ENCODE data around the gene ITPKC. TPM values are rescaled to one million over a fixed set of nuclear protein-coding genes. Genes with fewer than 3 reads are reported as not detected.

The ITPKC gene
- total and polyA plus RNA-seq, 7 donors: 17.4 to 39.6 (median 24.5) TPM

GRCh38 chr19:40737102-40737644 lies 20.3 kb downstream of the ITPKC start:
- Histone ChIP-seq H3K27me3 (no peaks in the 10 kb centered on the region), H3K27ac (no peak overlapping the region), H3K4me3 (no peak overlapping the region), H3K4me1 (peaks cover 0 to 16% (median 0%) of the 10 kb centered on the region in 4 donors), H3K9me3 (no peaks in the 10 kb centered on the region), H3K36me3 (peaks cover 34 to 83% (median 62%) of the 10 kb centered on the region in 4 donors)
- intact Hi-C loops (cut with DNase I): no loop called here
- 89 to 94% methylated on average over 9 of the region's 9 CpGs for WGBS, 2 donors
- no peak for DNase-seq
- TF ChIP-seq EP300 (IDR thresholded peaks at IDR 0.05) (no peak), POLR2A (IDR thresholded peaks at IDR 0.05) (no peak), CTCF (IDR thresholded peaks at IDR 0.05) (no peak), POLR2AphosphoS5 (IDR thresholded peaks at IDR 0.05) (no peak)

DNA sequence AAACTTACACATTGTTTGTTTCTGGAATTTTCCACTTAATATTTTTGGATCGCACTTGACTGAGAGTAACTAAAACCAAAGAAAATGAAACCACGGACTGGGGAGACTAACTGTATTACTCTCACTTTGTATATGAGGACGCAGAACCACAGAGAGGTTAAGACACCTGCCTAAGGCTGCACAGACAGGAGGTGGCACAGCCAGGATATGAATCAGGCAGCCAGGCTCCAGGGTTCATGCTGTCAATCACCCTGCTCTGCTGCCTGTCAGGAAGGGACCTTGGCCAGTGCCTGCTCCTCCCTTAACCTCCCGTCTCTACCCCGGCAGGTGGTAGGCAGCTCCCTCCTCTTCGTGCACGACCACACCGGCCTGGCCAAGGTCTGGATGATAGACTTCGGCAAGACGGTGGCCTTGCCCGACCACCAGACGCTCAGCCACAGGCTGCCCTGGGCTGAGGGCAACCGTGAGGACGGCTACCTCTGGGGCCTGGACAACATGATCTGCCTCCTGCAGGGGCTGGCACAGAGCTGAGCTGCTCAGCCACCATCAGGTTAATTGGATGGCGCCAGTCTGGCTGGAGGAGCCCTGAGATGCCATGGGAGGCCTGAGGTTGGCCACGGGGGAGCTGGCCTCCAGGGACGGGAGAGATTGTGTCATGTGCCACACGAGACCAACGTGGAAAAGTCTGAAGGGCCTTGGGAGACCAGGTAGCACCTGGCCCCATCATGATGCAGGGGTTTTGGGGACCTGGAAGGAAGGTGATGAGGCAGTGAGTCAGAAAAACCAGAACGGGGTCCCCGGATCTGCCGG lies 22.3 kb downstream of the ITPKC start:
- intact Hi-C loops (cut with DNase I): no loop called here
- no peak overlapping the region for H3K4me3 ChIP-seq
- H3K27me3 ChIP-seq: no peaks in the 10 kb centered on the region
- WGBS, 2 donors: 83 to 88% methylated on average over 22 of the region's 22 CpGs
- TF ChIP-seq EP300 (IDR thresholded peaks at IDR 0.05) (no peak), POLR2A (IDR thresholded peaks at IDR 0.05) (no peak), CTCF (IDR thresholded peaks at IDR 0.05) (no peak)
- H3K27ac ChIP-seq: peak overlapping the region; percentile 45 to 67 (median 56)
- no peaks in the 10 kb centered on the region for H3K9me3 ChIP-seq
- H3K4me1 ChIP-seq: peaks cover 0 to 16% (median 0%) of the 10 kb centered on the region in 4 donors
- H3K36me3 ChIP-seq: peaks cover 25 to 62% (median 49%) of the 10 kb centered on the region in 4 donors
- no peak for DNase-seq

- Histone ChIP-seq H3K27me3 (no peaks in the 10 kb centered on the region), H3K27ac (peak overlapping the region; percentile 45 to 67 (median 56)), H3K4me1 (peaks cover 0 to 16% (median 0%) of the 10 kb centered on the region in 4 donors), H3K9me3 (no peaks in the 10 kb centered on the region), H3K4me3 (peak overlapping the region in 2 of 4 donors; percentile 9 to 12), H3K36me3 (peaks cover 24 to 53% (median 42%) of the 10 kb centered on the region in 4 donors)
- intact Hi-C loops (cut with DNase I): no loop called here
- WGBS, 2 donors: 85 to 86% methylated on average over 16 of the region's 16 CpGs
- no peak for TF ChIP-seq POLR2AphosphoS5 (IDR thresholded peaks at IDR 0.05)
- no peak for TF ChIP-seq POLR2A (IDR thresholded peaks at IDR 0.05)
- no peak for TF ChIP-seq EP300 (IDR thresholded peaks at IDR 0.05)
- no peak for TF ChIP-seq CTCF (IDR thresholded peaks at IDR 0.05)
- no peak for DNase-seq
Observed at GRCh38 chr19:40739871-40740703, 23.2 kb downstream of the ITPKC start.

GRCh38 chr19:40740747-40741146 lies 23.8 kb downstream of the ITPKC start:
- H3K27ac ChIP-seq: peak overlapping the region; percentile 45 to 67 (median 56)
- no peaks in the 10 kb centered on the region for H3K27me3 ChIP-seq
- TF ChIP-seq EP300 (IDR thresholded peaks at IDR 0.05) (no peak), POLR2AphosphoS5 (IDR thresholded peaks at IDR 0.05) (peak; percentile 20 to 53 (median 38))
- peak; percentile 87 for DNase-seq
- H3K36me3 ChIP-seq: peaks cover 17 to 47% (median 35%) of the 10 kb centered on the region in 4 donors
- 71 to 75% methylated on average over 6 of the region's 6 CpGs for WGBS, 2 donors
- peaks cover 0 to 16% (median 0%) of the 10 kb centered on the region in 4 donors for H3K4me1 ChIP-seq
- no peaks in the 10 kb centered on the region for H3K9me3 ChIP-seq
- no peak overlapping the region for H3K4me3 ChIP-seq
- intact Hi-C loops (cut with DNase I): no loop called here
